Measurements from ENCODE around the gene TOX3.

TOX3 gene

GRCh38 chr16:52528393-52529065, 18.4 kb downstream of the TOX3 start:
- Histone ChIP-seq H3F3A (ENCODE audit: insufficient read depth) (no peaks in the 10 kb centered on the region), H3K79me2 (ENCODE audit: insufficient read depth, low read length) (no peaks in the 10 kb centered on the region), H3K9ac (ENCODE audit: low read length) (no peak overlapping the region), H3K27me3 (ENCODE audit: low read length) (no peaks in the 10 kb centered on the region), H3K9me3 (ENCODE audit: insufficient read depth, low read length) (no peaks in the 10 kb centered on the region), H3K4me2 (ENCODE audit: low read depth, low read length, poor library complexity, severe bottlenecking) (no peak overlapping the region), H3K27ac (ENCODE audit: low read depth, low read length) (no peak overlapping the region), H4K20me1 (ENCODE audit: low read depth, low read length) (no peaks in the 10 kb centered on the region), H3K4me3 (ENCODE audit: insufficient read depth, low read length, poor library complexity, severe bottlenecking) (no peak overlapping the region), H2AFZ (ENCODE audit: low read depth, low read length, severe bottlenecking) (no peak overlapping the region), H3K36me3 (ENCODE audit: low read length) (no peaks in the 10 kb centered on the region), H3K9me2 (replicated peaks; ENCODE audit: insufficient read depth, low read length) (no peaks in the 10 kb centered on the region)
- no peak for TF ChIP-seq EZH2phosphoT487 (conservative IDR thresholded peaks at IDR 0.05; ENCODE audit: low read length)
- TF ChIP-seq CTCF (IDR thresholded peaks at IDR 0.05; ENCODE audit: insufficient read depth, low read length, poor library complexity, severe bottlenecking) = no peak

GRCh38 chr16:52526830-52527229, 20.1 kb downstream of the TOX3 start:
- TF ChIP-seq CTCF (IDR thresholded peaks at IDR 0.05; ENCODE audit: insufficient read depth, low read length, poor library complexity, severe bottlenecking) = no peak
- TF ChIP-seq EZH2phosphoT487 (conservative IDR thresholded peaks at IDR 0.05; ENCODE audit: low read length) = no peak
- H4K20me1 ChIP-seq (ENCODE audit: low read depth, low read length) = no peaks in the 10 kb centered on the region
- no peaks in the 10 kb centered on the region for H3F3A ChIP-seq (ENCODE audit: insufficient read depth)
- no peak overlapping the region for H2AFZ ChIP-seq (ENCODE audit: low read depth, low read length, severe bottlenecking)
- H3K4me3 ChIP-seq (ENCODE audit: insufficient read depth, low read length, poor library complexity, severe bottlenecking) = no peak overlapping the region
- H3K27ac ChIP-seq (ENCODE audit: low read depth, low read length) = no peak overlapping the region
- no peak overlapping the region for H3K9ac ChIP-seq (ENCODE audit: low read length)
- no peaks in the 10 kb centered on the region for H3K9me3 ChIP-seq (ENCODE audit: insufficient read depth, low read length)
- H3K79me2 ChIP-seq (ENCODE audit: insufficient read depth, low read length) = no peaks in the 10 kb centered on the region
- no peaks in the 10 kb centered on the region for H3K36me3 ChIP-seq (ENCODE audit: low read length)
- no peaks in the 10 kb centered on the region for H3K27me3 ChIP-seq (ENCODE audit: low read length)
- H3K9me2 ChIP-seq (replicated peaks; ENCODE audit: insufficient read depth, low read length) = no peaks in the 10 kb centered on the region
- H3K4me2 ChIP-seq (ENCODE audit: low read depth, low read length, poor library complexity, severe bottlenecking) = no peak overlapping the region

- no peaks in the 10 kb centered on the region for H3K36me3 ChIP-seq (ENCODE audit: low read length)
- no peak overlapping the region for H3K4me2 ChIP-seq (ENCODE audit: low read depth, low read length, poor library complexity, severe bottlenecking)
- H3K4me3 ChIP-seq (ENCODE audit: insufficient read depth, low read length, poor library complexity, severe bottlenecking) = no peak overlapping the region
- no peak overlapping the region for H3K9ac ChIP-seq (ENCODE audit: low read length)
- no peak overlapping the region for H2AFZ ChIP-seq (ENCODE audit: low read depth, low read length, severe bottlenecking)
- H4K20me1 ChIP-seq (ENCODE audit: low read depth, low read length) = no peaks in the 10 kb centered on the region
- no peaks in the 10 kb centered on the region for H3K9me3 ChIP-seq (ENCODE audit: insufficient read depth, low read length)
- H3K79me2 ChIP-seq (ENCODE audit: insufficient read depth, low read length) = no peaks in the 10 kb centered on the region
- no peaks in the 10 kb centered on the region for H3K9me2 ChIP-seq (replicated peaks; ENCODE audit: insufficient read depth, low read length)
- H3K27me3 ChIP-seq (ENCODE audit: low read length) = no peaks in the 10 kb centered on the region
- H3K27ac ChIP-seq (ENCODE audit: low read depth, low read length) = no peak overlapping the region
- no peaks in the 10 kb centered on the region for H3F3A ChIP-seq (ENCODE audit: insufficient read depth)
- no peak for TF ChIP-seq EZH2phosphoT487 (conservative IDR thresholded peaks at IDR 0.05; ENCODE audit: low read length)
- TF ChIP-seq CTCF (IDR thresholded peaks at IDR 0.05; ENCODE audit: insufficient read depth, low read length, poor library complexity, severe bottlenecking) = no peak
These were observed 20.7 kb downstream of the TOX3 start for GRCh38 chr16:52526116-52526828.

Measured in SU-DHL-6 (cell line).